Glutamatergic neuron (in vitro differentiated cells): ENCODE results near the gene CDC42SE2. TPM values are rescaled to one million over a fixed set of nuclear protein-coding genes. Genes with fewer than 3 reads are reported as not detected.

Experiments used
- DNase-seq: peaks from one replicate; pipeline ENCODE4 v3.0.0; 2022
- H3K27ac Mint-ChIP-seq: one replicate; pipeline ENCODE4 v1.8.0; 2020; ENCODE audit warnings: mild to moderate bottlenecking, mixed read lengths, inconsistent platforms; ENCODE audit not compliant: unreplicated experiment
- H3K27me3 Mint-ChIP-seq: one replicate; pipeline ENCODE4 v1.8.0; 2020; ENCODE audit warnings: mild to moderate bottlenecking, moderate library complexity, mixed read lengths, inconsistent platforms; ENCODE audit not compliant: unreplicated experiment
- H3K36me3 Mint-ChIP-seq: one replicate; pipeline ENCODE4 v1.8.0; 2020; ENCODE audit warnings: mild to moderate bottlenecking, mixed read lengths, inconsistent platforms; ENCODE audit not compliant: unreplicated experiment
- H3K4me1 Mint-ChIP-seq: one replicate; pipeline ENCODE4 v1.8.0; 2020; ENCODE audit warnings: mild to moderate bottlenecking, low read depth, mixed read lengths, inconsistent platforms; ENCODE audit not compliant: unreplicated experiment
- H3K4me3 Mint-ChIP-seq: one replicate; pipeline ENCODE4 v1.8.0; 2020; ENCODE audit warnings: mild to moderate bottlenecking, mixed read lengths, inconsistent platforms; ENCODE audit not compliant: unreplicated experiment
- H3K9me3 Mint-ChIP-seq: one replicate; pipeline ENCODE4 v1.8.0; 2020; ENCODE audit warnings: mild to moderate bottlenecking, moderate library complexity, mixed read lengths, inconsistent platforms; ENCODE audit not compliant: unreplicated experiment
- CTCF ChIP-seq: fragments of 200-600 bp; sonication (generic); IDR thresholded peaks from one replicate; pipeline ENCODE4 v1.5.0; 2021; ENCODE audit not compliant: partially characterized antibody, unreplicated experiment
- total RNA-seq: library from RNA; stranded (reverse); fragmentation: NEBNext Ultra II Directional; extraction: Animal tissue kit (Norgen Biotek cat#: 25700); gene quantifications from one replicate; pipeline ENCODE4 v1.2.1, GENCODE V29; 2021; ENCODE audit not compliant: unreplicated experiment

Gene CDC42SE2
- total RNA-seq, 1 donor from 2014 or later = 15.5 TPM

- no peaks in the 10 kb centered on the region for H3K27me3 Mint-ChIP-seq
- DNase-seq = no peak
- no peak overlapping the region for H3K27ac Mint-ChIP-seq
- TF ChIP-seq CTCF = no peak
- no peak overlapping the region for H3K4me3 Mint-ChIP-seq
- H3K36me3 Mint-ChIP-seq = no peaks in the 10 kb centered on the region
- no peaks in the 10 kb centered on the region for H3K4me1 Mint-ChIP-seq
- H3K9me3 Mint-ChIP-seq = no peaks in the 10 kb centered on the region
Measured at GRCh38 chr5:131297886-131298285, 34.0 kb downstream of the CDC42SE2 start.

DNA sequence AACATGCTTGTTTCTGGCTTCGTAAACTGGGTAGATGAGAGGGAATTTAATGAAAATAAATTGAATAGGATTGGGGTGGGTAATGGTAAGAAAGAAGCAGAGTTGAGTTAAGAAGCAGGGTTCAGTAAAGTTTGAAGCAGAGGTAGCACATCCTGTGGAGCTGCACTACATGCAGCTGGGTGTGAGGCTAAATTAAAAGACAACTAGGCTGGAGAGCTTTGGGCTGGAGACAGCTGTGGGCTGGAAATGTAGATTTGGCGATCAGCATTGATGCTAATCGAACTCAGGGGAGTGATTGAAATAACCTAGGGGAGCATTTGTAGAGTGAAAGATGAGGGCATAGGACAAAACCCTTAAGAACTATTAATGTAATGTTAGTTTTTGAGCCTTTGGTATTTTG, 35.6 kb downstream of the CDC42SE2 start:
- Mint-ChIP-seq H3K4me3 (no peak overlapping the region), H3K36me3 (no peaks in the 10 kb centered on the region), H3K9me3 (no peaks in the 10 kb centered on the region), H3K27ac (no peak overlapping the region), H3K27me3 (no peaks in the 10 kb centered on the region), H3K4me1 (no peaks in the 10 kb centered on the region)
- no peak for DNase-seq
- no peak for TF ChIP-seq CTCF

- no peaks in the 10 kb centered on the region for H3K27me3 Mint-ChIP-seq
- no peaks in the 10 kb centered on the region for H3K36me3 Mint-ChIP-seq
- H3K4me1 Mint-ChIP-seq = no peaks in the 10 kb centered on the region
- peaks cover 1% of the 10 kb centered on the region for H3K9me3 Mint-ChIP-seq
- no peak for TF ChIP-seq CTCF
- no peak overlapping the region for H3K27ac Mint-ChIP-seq
- H3K4me3 Mint-ChIP-seq = no peak overlapping the region
- no peak for DNase-seq
Measured at GRCh38 chr5:131302506-131302905, 38.7 kb downstream of the CDC42SE2 start.

DNA sequence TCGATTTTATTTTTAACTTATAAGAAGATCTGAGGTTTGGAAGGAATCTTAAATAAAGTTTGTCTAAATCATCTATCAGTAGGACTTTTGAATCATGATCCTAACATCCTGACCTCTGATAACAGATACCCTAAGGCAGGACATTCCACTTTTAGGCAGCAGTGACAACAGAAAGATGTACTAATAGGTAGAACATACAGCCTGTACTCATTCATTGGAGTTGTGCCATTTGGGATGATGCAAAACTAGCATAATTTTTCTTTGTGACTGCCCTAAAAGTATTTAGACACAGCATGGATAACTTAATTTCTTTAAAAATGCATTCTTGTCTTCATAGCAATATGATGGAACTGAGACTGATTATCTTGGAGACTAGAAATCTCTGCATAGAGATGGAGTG, 39.7 kb downstream of the CDC42SE2 start:
- TF ChIP-seq CTCF = no peak

DNA sequence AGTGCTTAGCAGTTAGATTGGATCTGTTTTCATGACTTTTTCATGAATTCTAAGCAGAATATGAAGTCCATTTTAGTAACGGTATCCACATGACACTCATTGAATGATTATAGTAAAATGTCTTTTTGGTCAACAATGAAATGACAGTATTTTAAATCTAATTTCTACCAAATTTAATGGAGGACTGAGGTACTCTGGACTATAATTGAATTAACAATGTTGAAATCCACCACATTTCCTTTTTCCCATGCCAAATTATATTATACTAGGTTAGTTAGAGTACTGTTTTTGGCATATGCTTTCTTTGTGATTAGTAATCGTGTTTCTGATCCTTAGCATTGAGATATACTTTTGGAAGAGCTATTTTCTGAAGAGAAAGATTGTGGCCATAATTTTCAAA, 40.6 kb downstream of the CDC42SE2 start:
- H3K4me1 Mint-ChIP-seq = no peaks in the 10 kb centered on the region
- no peak for TF ChIP-seq CTCF
- H3K36me3 Mint-ChIP-seq = no peaks in the 10 kb centered on the region
- H3K27me3 Mint-ChIP-seq = no peaks in the 10 kb centered on the region
- no peak overlapping the region for H3K4me3 Mint-ChIP-seq
- DNase-seq = no peak
- H3K9me3 Mint-ChIP-seq = peaks cover 3% of the 10 kb centered on the region
- H3K27ac Mint-ChIP-seq = no peak overlapping the region

More for the DNA sequence above, 39.7 kb downstream of the CDC42SE2 start:
- Mint-ChIP-seq H3K27ac (no peak overlapping the region), H3K4me3 (no peak overlapping the region), H3K27me3 (no peaks in the 10 kb centered on the region), H3K9me3 (peaks cover 3% of the 10 kb centered on the region), H3K4me1 (no peaks in the 10 kb centered on the region), H3K36me3 (no peaks in the 10 kb centered on the region)
- DNase-seq = no peak
